Thyroid gland (tissue), 4 donors: ENCODE data around the gene VOPP1. TPM values are rescaled to one million over a fixed set of nuclear protein-coding genes. Genes with fewer than 3 reads are reported as not detected.
"Not testable (repeated sequence)": the region's sequence is repeated elsewhere in the genome, so short reads cannot be mapped to it uniquely, and the experiment has no call there.

Experiments
- DNase-seq, 2 donors: peaks; one replicate each; pipeline ENCODE4 v3.0.0-alpha.2; 2019
- H3K27ac ChIP-seq, 3 donors: fragments of 200-600 bp; sonication (generic); 1 replicate in 2 of 3; 2 replicates in 1 of 3; pipeline ENCODE4 v1.5.1; 2016 to 2019; ENCODE audit warnings: mild to moderate bottlenecking in 1 of 3, moderate library complexity in 1 of 3
- H3K27me3 ChIP-seq: fragments of 200-600 bp; sonication (generic); one replicate; pipeline ENCODE4 v1.5.1; 2019
- H3K36me3 ChIP-seq, 2 donors: fragments of 200-600 bp; sonication (generic); one replicate each; pipeline ENCODE4 v1.5.1; 2016 to 2019
- H3K4me1 ChIP-seq, 2 donors: fragments of 200-600 bp; sonication (generic); one replicate each; pipeline ENCODE4 v1.5.1; 2017 to 2019
- H3K4me3 ChIP-seq, 3 donors: fragments of 200-600 bp; sonication (generic); replicated peaks in 1 of 3; 1 replicate in 2 of 3; 2 replicates in 1 of 3; pipeline ENCODE4 v1.5.1; 2016; ENCODE audit warnings: mild to moderate bottlenecking in 1 of 3
- H3K9me3 ChIP-seq: fragments of 200-600 bp; sonication (generic); one replicate; pipeline ENCODE4 v1.5.1; 2017
- CTCF ChIP-seq, 6 experiments: fragments of 200-600 bp in 3 of 6; fragments of 450-650 bp in 3 of 6; sonication (generic) in 3 of 6; IDR thresholded peaks; one replicate each; pipeline ENCODE4 v1.5.1; 2016 to 2019; ENCODE audit warnings: antibody characterized with exemption in 6 of 6, mild to moderate bottlenecking in 2 of 6, inconsistent platforms in 1 of 6, moderate library complexity in 1 of 6
- POLR2A ChIP-seq, 2 donors: fragments of 450-650 bp; IDR thresholded peaks; one replicate each; pipeline ENCODE4 v1.6.1; 2017; ENCODE audit warnings: antibody characterized with exemption in 2 of 2, mild to moderate bottlenecking in 2 of 2, moderate library complexity in 1 of 2
- WGBS, 2 donors: methylation state at CpG; one replicate each; pipeline ENCODE4 v1.1.5; 2017; 5-methylcytosine and 5-hydroxymethylcytosine counted together
- intact Hi-C: fragments of 100-400 bp; cut with DNase I; formaldehyde crosslinking; loops from one replicate; pipeline ENCODE4 v1.15.1; 2023
- total RNA-seq, 4 donors: library from RNA; depleted of rRNA; stranded (reverse); fragments of >200 nt; gene quantifications; one replicate each; pipeline ENCODE4 v1.2.3, GENCODE V29; 2016

VOPP1 gene
- total RNA-seq, 4 donors from 2014 or later: 42.6 to 58.0 (median 46.2) TPM

- no peaks in the 10 kb centered on the region for H3K36me3 ChIP-seq
- intact Hi-C loops: no loop called here
- 65 to 72% methylated on average over 6 to 8 of the region's 8 CpGs for WGBS, 2 donors
Measured at GRCh38 chr7:55588976-55589604, 16.8 kb upstream of the VOPP1 start.

GRCh38 chr7:55588379-55588699, 16.0 kb upstream of the VOPP1 start:
- WGBS, 2 donors: 89 to 91% methylated on average over 4 of the region's 4 CpGs
- no peak overlapping the region for H3K27ac ChIP-seq
- no peaks in the 10 kb centered on the region for H3K4me1 ChIP-seq
- no peaks in the 10 kb centered on the region for H3K9me3 ChIP-seq
- no peaks in the 10 kb centered on the region for H3K27me3 ChIP-seq
- H3K4me3 ChIP-seq: no peak overlapping the region
- no peak for DNase-seq
- H3K36me3 ChIP-seq: no peaks in the 10 kb centered on the region
- intact Hi-C loops: no loop called here
- TF ChIP-seq POLR2A (IDR thresholded peaks at IDR 0.05): no peak
- TF ChIP-seq CTCF (IDR thresholded peaks at IDR 0.05): no peak

More at GRCh38 chr7:55588976-55589604, 16.8 kb upstream of the VOPP1 start:
- H3K27ac ChIP-seq: no peak overlapping the region
- H3K4me1 ChIP-seq: no peaks in the 10 kb centered on the region
- TF ChIP-seq CTCF (IDR thresholded peaks at IDR 0.05) (no peak), POLR2A (IDR thresholded peaks at IDR 0.05) (no peak)
- no peaks in the 10 kb centered on the region for H3K9me3 ChIP-seq
- DNase-seq: no peak
- H3K27me3 ChIP-seq: no peaks in the 10 kb centered on the region
- no peak overlapping the region for H3K4me3 ChIP-seq

GRCh38 chr7:55587687-55588378, 15.5 kb upstream of the VOPP1 start:
- H3K4me3 ChIP-seq: no peak overlapping the region
- WGBS, 2 donors: 87% methylated on average over 7 to 8 of the region's 8 CpGs
- DNase-seq: no peak
- TF ChIP-seq CTCF (IDR thresholded peaks at IDR 0.05) (no peak), POLR2A (IDR thresholded peaks at IDR 0.05) (no peak)
- H3K4me1 ChIP-seq: no peaks in the 10 kb centered on the region
- no peaks in the 10 kb centered on the region for H3K9me3 ChIP-seq
- intact Hi-C loops: no loop called here
- no peaks in the 10 kb centered on the region for H3K27me3 ChIP-seq
- H3K36me3 ChIP-seq: no peaks in the 10 kb centered on the region
- H3K27ac ChIP-seq: no peak overlapping the region

GRCh38 chr7:55582656-55583055, 10.4 kb upstream of the VOPP1 start:
- H3K9me3 ChIP-seq, H3K36me3 ChIP-seq, H3K27me3 ChIP-seq, H3K27ac ChIP-seq, DNase-seq, H3K4me3 ChIP-seq, intact Hi-C loops, H3K4me1 ChIP-seq: not testable (repeated sequence)
- WGBS, 2 donors: 90 to 93% methylated on average over 8 of the region's 9 CpGs

- Histone ChIP-seq H3K36me3 (no peaks in the 10 kb centered on the region), H3K27me3 (no peaks in the 10 kb centered on the region), H3K9me3 (no peaks in the 10 kb centered on the region), H3K4me3 (no peak overlapping the region), H3K4me1 (peaks cover 9 to 12% of the 10 kb centered on the region in 2 donors), H3K27ac (no peak overlapping the region)
- DNase-seq: no peak
- intact Hi-C loops: no loop called here
- WGBS, 2 donors: 94 to 95% methylated on average over 4 of the region's 4 CpGs
- TF ChIP-seq CTCF (IDR thresholded peaks at IDR 0.05) (no peak), POLR2A (IDR thresholded peaks at IDR 0.05) (no peak)
Measured at GRCh38 chr7:55576753-55577152, 4.5 kb upstream of the VOPP1 start.
